HepG2 (cell line): Measurements from ENCODE around the gene RSAD2. TPM values are rescaled to one million over a fixed set of nuclear protein-coding genes. Genes with fewer than 3 reads are reported as not detected.
"Not testable (repeated sequence)": the region's sequence is repeated elsewhere in the genome, so short reads cannot be mapped to it uniquely, and the experiment has no call there.

ENCODE experiments used
- ATAC-seq: fragments of 200-7000 bp; cut with Tn5 transposase; 3 replicates; pipeline ENCODE4 v1.9.1; 2020; ENCODE audit warnings: mild to moderate bottlenecking, moderate library complexity
- BruUV-seq: library from RNA; stranded (reverse); fragments of 400-500 nt; replicated peaks from 2 replicates; lab custom pipeline; 2021; lab: Mats Ljungman, UMichigan
- CTCF ChIA-PET: fragments of 300-600 bp; formaldehyde crosslinking; extraction: SDS; loops from one replicate; lab custom pipeline; 2021; ENCODE audit warnings: low total read pairs, inconsistent platforms, low intra/inter-chr PET ratio; lab: Yijun Ruan, JAX
- POLR2A ChIA-PET: fragments of 350-600 bp; sonication (Branson Sonifier 250); formaldehyde crosslinking; loops from one replicate; lab custom pipeline; 2020; ENCODE audit warnings: antibody characterized with exemption, inconsistent platforms; lab: Yijun Ruan, JAX
- DNase-seq: peaks from one replicate; pipeline ENCODE4 v3.0.0-alpha.2; 2015; ENCODE audit warnings: low spot score
- FAIRE-seq: peaks from 3 replicates; lab custom pipeline; 2011; peaks lifted over from hg19 to GRCh38; lab: Jason Lieb, UNC
- H2AFZ ChIP-seq: one replicate; pipeline ENCODE4 v1.6.1; 2011; ENCODE audit warnings: low read length, inconsistent platforms
- H3K27ac ChIP-seq: fragments of 300-600 bp; 3 replicates; pipeline ENCODE4 v1.8.0; 2011; ENCODE audit warnings: mixed run types, mild to moderate bottlenecking, mixed read lengths, low read length, inconsistent platforms; ENCODE audit not compliant: insufficient read depth; ENCODE audit errors: extremely low read length
- H3K27me3 ChIP-seq, 2 experiments: fragments of 200-600 bp in 1 of 2; 2 replicates in 1 of 2; 3 replicates in 1 of 2; pipeline versions ENCODE4 v1.6.0 to v1.8.0; 2011; ENCODE audit warnings: low read length in 2 of 2, mild to moderate bottlenecking in 2 of 2, moderate library complexity in 2 of 2, inconsistent platforms in 1 of 2; ENCODE audit not compliant: insufficient read depth in 2 of 2, control insufficient read depth in 1 of 2
- H3K36me3 ChIP-seq, 2 experiments: fragments of 200-600 bp in 1 of 2; replicated peaks in 1 of 2; 2 replicates in 1 of 2; 3 replicates in 1 of 2; pipeline versions ENCODE4 v1.5.1 to v1.8.0; 2011; ENCODE audit warnings: low read length in 2 of 2, inconsistent platforms in 1 of 2; ENCODE audit not compliant: insufficient read depth in 2 of 2, control insufficient read depth in 1 of 2
- H3K4me1 ChIP-seq: 2 replicates; pipeline ENCODE4 v1.5.1; 2012; ENCODE audit warnings: low read length, inconsistent platforms; ENCODE audit not compliant: insufficient read depth
- H3K4me2 ChIP-seq: 2 replicates; pipeline ENCODE4 v1.6.0; 2011; ENCODE audit warnings: low read depth, low read length, inconsistent platforms
- H3K4me3 ChIP-seq, 3 experiments: fragments of 200-600 bp in 1 of 3; sonication (generic), shearing (Covaris generic) in 1 of 3; replicated peaks in 1 of 3; 2 replicates each; pipeline ENCODE4 v1.5.1; 2011 to 2016; ENCODE audit warnings: low read length in 3 of 3, inconsistent platforms in 2 of 3, low read depth in 2 of 3, mild to moderate bottlenecking in 2 of 3, control low read depth in 1 of 3, mixed read lengths in 1 of 3; ENCODE audit not compliant: insufficient read depth in 1 of 3
- H3K79me2 ChIP-seq: one replicate; pipeline ENCODE4 v1.6.1; 2011; ENCODE audit warnings: low read length, inconsistent platforms; ENCODE audit not compliant: insufficient read depth
- H3K9ac ChIP-seq: 2 replicates; pipeline ENCODE4 v1.6.0; 2011; ENCODE audit warnings: mild to moderate bottlenecking, low read depth, low read length, inconsistent platforms; ENCODE audit not compliant: insufficient read depth
- H3K9me3 ChIP-seq: 2 replicates; pipeline ENCODE4 v1.5.1; 2012; ENCODE audit warnings: mild to moderate bottlenecking, low read length
- H4K20me1 ChIP-seq: 2 replicates; pipeline ENCODE4 v1.6.0; 2011; ENCODE audit warnings: inconsistent platforms, mild to moderate bottlenecking, low read length, moderate library complexity; ENCODE audit not compliant: insufficient read depth
- ATF7 ChIP-seq, 2 experiments: fragments of 450-650 bp in 1 of 2; sonication (generic) in 1 of 2; formaldehyde crosslinking in 1 of 2; IDR thresholded peaks; 2 replicates each; pipeline versions ENCODE4 v1.4.0 to v1.6.1; 2016 to 2020; ENCODE audit warnings: antibody characterized with exemption in 1 of 2, mild to moderate bottlenecking in 1 of 2, missing genetic modification reagents in 1 of 2
- CEBPB ChIP-seq: IDR thresholded peaks from 2 replicates; pipeline ENCODE4 v1.6.1; 2011; ENCODE audit warnings: low read depth, low read length, improper control_type of control experiment, borderline replicate concordance
- ZNF614 ChIP-seq: IDR thresholded peaks from 2 replicates; pipeline ENCODE4 v1.6.1; 2018; ENCODE audit warnings: missing biosample characterization, missing genetic modification reagents, inconsistent platforms, borderline replicate concordance
- WGBS: methylation state at CpG from one replicate; pipeline ENCODE4 v1.1.6; 2017; ENCODE audit warnings: low lambda C conversion rate; 5-methylcytosine and 5-hydroxymethylcytosine counted together
- in situ Hi-C: cut with HindIII; loops from 2 replicates; pipeline ENCODE4 v1.10.0; 2017; ENCODE audit warnings: low pct_unique_long_range_greater_than_20kb; ENCODE audit not compliant: extremely low pct_ligation_motif_present
- intact Hi-C: fragments of 100-400 bp; cut with micrococcal nuclease; formaldehyde crosslinking; loops from one replicate; pipeline ENCODE4 v1.10.0; 2022; ENCODE audit not compliant: unreplicated experiment
- polyA plus RNA-seq, 8 experiments: library from polyadenylated mRNA; depleted of rRNA in 3 of 8; stranded (reverse) in 7 of 8; unstranded in 1 of 8; fragments of >200 nt; fragmentation: Illumina TruSeq in 4 of 8; extraction: Trizol in 4 of 8; gene quantifications; 2 replicates each; pipeline versions ENCODE4 v1.2.1 to v1.2.3, GENCODE V29; 2011 to 2016; ENCODE audit warnings: low read depth in 4 of 8, missing spikeins in 1 of 8, mixed read lengths in 1 of 8; ENCODE audit not compliant: insufficient read depth in 1 of 8
- total RNA-seq, 5 experiments: library from RNA; depleted of rRNA; stranded (reverse); fragments of >200 nt; fragmentation: Illumina TruSeq; extraction: Trizol; gene quantifications; 2 replicates each; pipeline ENCODE4 v1.2.3, GENCODE V29; 2016; ENCODE audit warnings: low read depth in 1 of 5

The RSAD2 gene
- total and polyA plus RNA-seq, 2 of the 13 experiments (the other 11 are each of a cell fraction or from before 2014, with no cell fraction given) = 0.11 TPM; not detected in 1

DNA sequence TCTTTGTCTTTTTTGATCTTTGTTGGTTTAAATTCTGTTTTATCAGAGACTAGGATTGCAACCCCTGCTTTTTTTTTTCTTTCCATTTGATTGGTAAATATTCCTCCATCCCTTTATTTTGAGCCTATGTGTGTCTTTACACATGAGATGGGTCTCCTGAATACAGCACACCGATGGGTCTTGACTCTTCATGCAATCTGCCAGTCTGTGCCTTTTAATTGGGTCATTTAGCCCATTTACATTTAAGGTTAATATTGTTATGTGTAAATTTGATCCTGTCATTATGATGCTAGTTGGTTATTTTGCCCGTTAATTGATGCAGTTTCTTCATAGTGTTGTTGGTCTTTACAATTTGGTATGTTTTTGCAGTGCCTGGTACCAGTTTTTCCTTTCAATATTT is 25.0 kb downstream of the RSAD2 start:
- POLR2A ChIA-PET; H3K4me2 ChIP-seq; H3K9me3 ChIP-seq; in situ Hi-C loops; H2AFZ ChIP-seq; H3K36me3 ChIP-seq; H4K20me1 ChIP-seq; H3K9ac ChIP-seq; BruUV-seq; H3K79me2 ChIP-seq; ATAC-seq; intact Hi-C loops; CTCF ChIA-PET; H3K4me1 ChIP-seq; H3K4me3 ChIP-seq; FAIRE-seq; DNase-seq; H3K27ac ChIP-seq; TF ChIP-seq ATF7 (CRISPR knock-in tag; IDR thresholded peaks at IDR 0.05): not testable (repeated sequence)
- H3K27me3 ChIP-seq = peaks cover 0 to 19% of the 10 kb centered on the region in 2 experiments; a peak in 2 of 5 replicates
- 38% methylated on average over 2 of the region's 2 CpGs for WGBS
- peak; percentile 78; the same call in 1 of the 2 replicates for TF ChIP-seq ATF7 (IDR thresholded peaks at IDR 0.05)

DNA sequence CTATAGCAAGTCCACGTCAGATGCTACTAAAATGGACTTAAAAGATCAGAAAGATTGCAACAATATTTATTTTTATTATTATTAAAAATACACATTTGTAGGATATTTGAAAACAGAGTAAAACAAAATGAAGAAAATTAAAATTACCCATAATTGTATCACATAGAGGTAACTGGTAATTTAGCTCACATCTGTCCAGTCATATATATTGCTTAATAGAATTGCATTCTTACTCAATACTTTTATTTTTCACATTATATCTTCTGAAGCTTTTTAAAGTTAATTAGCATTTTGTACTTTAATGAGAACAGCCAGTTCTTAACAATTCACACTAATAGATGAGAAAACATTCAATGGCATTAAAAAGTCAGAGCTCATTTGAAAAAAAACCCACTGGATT is 28.1 kb downstream of the RSAD2 start:
- intact Hi-C loops (no loop called here), in situ Hi-C loops (no loop called here)
- H3K27ac ChIP-seq = no peak overlapping the region
- H4K20me1 ChIP-seq = no peaks in the 10 kb centered on the region
- H3K79me2 ChIP-seq = no peaks in the 10 kb centered on the region
- no TSS peak for BruUV-seq
- H3K9me3 ChIP-seq = no peaks in the 10 kb centered on the region
- H3K27me3 ChIP-seq = peaks cover 0 to 36% of the 10 kb centered on the region in 2 experiments; a peak in 2 of 5 replicates
- WGBS = 44% methylated on average over 1 of the region's 1 CpG
- H3K4me2 ChIP-seq = no peak overlapping the region
- no peak for ATAC-seq
- no peak overlapping the region for H2AFZ ChIP-seq
- no peak overlapping the region for H3K9ac ChIP-seq
- TF ChIP-seq CEBPB (peak; percentile 66; the same call in 1 of the 2 replicates), ZNF614 (CRISPR knock-in tag) (no peak)
- DNase-seq = no peak
- no peak for FAIRE-seq
- no peak overlapping the region for H3K4me3 ChIP-seq
- CTCF ChIA-PET = no interaction called here
- no peaks in the 10 kb centered on the region for H3K36me3 ChIP-seq
- POLR2A ChIA-PET = no interaction called here
- no peaks in the 10 kb centered on the region for H3K4me1 ChIP-seq
